Nephron (organoid): ENCODE data around the gene SMAD2.
A peak's percentile ranks its signal among the peaks of the same experiment; 100 is the strongest.

Source experiments
- H3K27ac Mint-ChIP-seq, 3 experiments: 2 replicates each; pipeline ENCODE4 v1.8.0; 2020; ENCODE audit warnings: mixed read lengths in 3 of 3, mild to moderate bottlenecking in 2 of 3, moderate library complexity in 1 of 3
- H3K27me3 Mint-ChIP-seq: 2 replicates; pipeline ENCODE4 v1.8.0; 2021; ENCODE audit warnings: low read depth, mild to moderate bottlenecking, moderate library complexity, mixed read lengths
- H3K36me3 Mint-ChIP-seq: 2 replicates; pipeline ENCODE4 v1.8.0; 2020; ENCODE audit warnings: low read depth, mixed read lengths
- H3K4me1 Mint-ChIP-seq: 2 replicates; pipeline ENCODE4 v1.8.0; 2020; ENCODE audit warnings: mixed read lengths
- H3K4me3 Mint-ChIP-seq, 3 experiments: 2 replicates each; pipeline ENCODE4 v1.8.0; 2020; ENCODE audit warnings: mild to moderate bottlenecking in 3 of 3, mixed read lengths in 3 of 3, moderate library complexity in 2 of 3
- H3K9me3 Mint-ChIP-seq: 2 replicates; pipeline ENCODE4 v1.8.0; 2020; ENCODE audit warnings: mixed read lengths
- CTCF ChIP-seq, 3 experiments: fragments of 200-600 bp; sonication (generic); IDR thresholded peaks; one replicate each; pipeline ENCODE4 v1.5.0; 2021; ENCODE audit warnings: antibody characterized with exemption in 3 of 3; ENCODE audit not compliant: unreplicated experiment in 3 of 3

SMAD2 gene

DNA sequence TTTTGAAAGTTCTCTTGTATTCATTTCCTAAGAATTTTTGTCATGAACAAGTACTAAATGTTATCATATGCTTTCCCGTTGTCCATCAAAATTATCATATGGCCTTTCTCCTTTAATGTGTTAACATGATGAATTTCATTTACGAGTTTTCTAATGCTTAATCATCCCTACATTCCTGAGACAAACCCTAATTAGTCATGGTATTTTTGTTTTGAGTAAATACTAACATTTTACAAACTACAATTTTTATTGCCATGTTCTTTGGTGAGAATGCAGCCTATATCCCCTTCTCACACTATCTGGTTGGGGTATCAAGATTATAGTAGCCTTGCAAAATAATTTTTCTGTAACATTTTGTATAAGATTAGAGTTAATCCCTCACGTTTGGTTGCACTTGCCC lies 14.5 kb downstream of the SMAD2 start:
- no peak for TF ChIP-seq CTCF (IDR thresholded peaks at IDR 0.05; ENCODE audit: unreplicated experiment in 3 of 3)
- no peak overlapping the region for H3K4me3 Mint-ChIP-seq
- peaks cover 2% of the 10 kb centered on the region for H3K9me3 Mint-ChIP-seq
- no peaks in the 10 kb centered on the region for H3K27me3 Mint-ChIP-seq
- peaks cover 25% of the 10 kb centered on the region for H3K36me3 Mint-ChIP-seq
- H3K27ac Mint-ChIP-seq, result no peak overlapping the region
- H3K4me1 Mint-ChIP-seq, result peaks cover 44% of the 10 kb centered on the region

DNA sequence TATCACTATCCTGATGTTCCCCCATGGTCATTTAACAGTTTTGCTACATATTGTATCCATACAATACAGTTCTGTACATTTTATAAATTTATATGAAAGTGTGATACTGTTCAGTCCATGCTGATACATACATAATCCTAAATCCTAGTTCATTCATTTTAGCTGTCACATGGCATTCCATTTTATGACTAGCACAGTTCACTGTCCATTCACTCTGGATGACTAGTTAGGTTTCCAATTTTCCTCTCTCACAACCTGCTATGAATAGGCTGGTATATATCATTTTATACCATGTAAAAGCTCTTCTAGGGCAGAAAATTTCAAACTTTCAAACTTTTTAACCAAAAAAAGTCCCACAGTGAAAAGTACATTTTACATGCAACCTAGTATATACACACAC lies 15.2 kb downstream of the SMAD2 start:
- H3K4me1 Mint-ChIP-seq, result peaks cover 44% of the 10 kb centered on the region
- no peak for TF ChIP-seq CTCF (IDR thresholded peaks at IDR 0.05; ENCODE audit: unreplicated experiment in 3 of 3)
- no peak overlapping the region for H3K4me3 Mint-ChIP-seq
- peaks cover 32% of the 10 kb centered on the region for H3K36me3 Mint-ChIP-seq
- H3K27me3 Mint-ChIP-seq, result no peaks in the 10 kb centered on the region
- H3K9me3 Mint-ChIP-seq, result peaks cover 2% of the 10 kb centered on the region
- H3K27ac Mint-ChIP-seq, result no peak overlapping the region

DNA sequence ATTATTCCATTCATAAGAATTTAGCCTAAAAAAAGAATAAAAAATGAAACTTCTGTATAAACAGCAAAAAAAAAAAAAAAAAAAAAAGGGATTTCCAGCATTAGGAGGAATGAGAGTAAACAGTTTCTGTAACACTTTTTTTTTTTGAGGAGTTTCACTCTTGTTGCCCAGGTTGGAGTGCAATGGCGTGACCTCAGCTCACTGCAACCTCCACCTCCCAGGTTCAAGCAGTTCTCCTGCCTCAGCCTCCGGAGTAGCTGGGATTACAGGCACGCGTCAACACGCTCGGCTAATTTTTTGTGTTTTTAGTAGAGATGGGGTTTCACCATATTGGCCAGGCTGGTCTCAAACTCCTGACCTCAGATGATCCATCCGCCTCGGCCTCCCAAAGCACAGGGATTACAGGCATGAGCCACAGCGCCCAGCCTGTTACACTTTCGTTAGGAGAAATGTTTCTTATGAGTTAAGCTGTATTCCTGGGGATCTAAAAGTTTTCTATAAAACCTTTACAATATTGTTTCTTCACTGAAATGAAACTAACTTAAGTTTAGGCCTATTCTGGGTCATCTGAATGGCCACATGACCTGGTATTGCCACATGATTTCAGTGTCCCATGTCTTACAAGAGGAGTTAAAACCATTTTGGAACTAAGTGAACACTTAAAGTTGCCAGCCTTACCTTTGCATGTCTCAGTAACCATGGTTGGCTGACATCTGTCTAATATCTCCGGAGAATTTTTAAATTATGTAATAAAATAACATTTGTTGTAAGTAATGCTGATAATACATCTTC lies 17.5 kb downstream of the SMAD2 start:
- Mint-ChIP-seq H3K4me1 (peaks cover 30% of the 10 kb centered on the region), H3K4me3 (no peak overlapping the region), H3K9me3 (peaks cover 2% of the 10 kb centered on the region), H3K36me3 (peaks cover 39% of the 10 kb centered on the region), H3K27ac (peak overlapping the region in 1 of 3 experiments; percentile 63), H3K27me3 (no peaks in the 10 kb centered on the region)
- no peak for TF ChIP-seq CTCF (IDR thresholded peaks at IDR 0.05; ENCODE audit: unreplicated experiment in 3 of 3)

GRCh38 chr18:47912343-47912742 lies 18.1 kb downstream of the SMAD2 start:
- Mint-ChIP-seq H3K36me3 (peaks cover 46% of the 10 kb centered on the region), H3K9me3 (peaks cover 4% of the 10 kb centered on the region), H3K27me3 (no peaks in the 10 kb centered on the region), H3K4me3 (no peak overlapping the region), H3K27ac (peak overlapping the region in 2 of 3 experiments; percentile 7 to 13), H3K4me1 (peaks cover 26% of the 10 kb centered on the region)
- TF ChIP-seq CTCF (IDR thresholded peaks at IDR 0.05; ENCODE audit: unreplicated experiment in 3 of 3), result no peak

DNA sequence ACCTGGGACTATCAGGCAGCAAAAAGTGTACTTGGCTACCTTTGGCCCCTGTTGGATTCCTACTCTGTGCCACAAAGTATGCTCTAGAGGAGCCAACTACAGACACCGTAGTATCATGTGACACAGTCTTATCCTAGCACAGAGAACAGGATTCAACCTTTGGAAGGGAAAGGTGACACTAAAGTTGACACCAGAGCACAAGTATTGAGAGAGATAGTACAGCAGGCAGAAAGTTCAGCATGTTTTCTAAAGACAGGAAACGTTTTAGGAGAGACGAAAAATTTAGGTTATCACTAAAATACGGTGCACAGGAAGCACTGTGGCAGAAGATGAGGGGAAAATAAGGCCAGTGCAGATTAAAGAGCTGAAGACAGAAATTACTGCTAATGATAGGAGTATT lies 18.6 kb downstream of the SMAD2 start:
- peak overlapping the region in 2 of 3 experiments; percentile 7 to 13 for H3K27ac Mint-ChIP-seq
- H3K27me3 Mint-ChIP-seq, result no peaks in the 10 kb centered on the region
- TF ChIP-seq CTCF (IDR thresholded peaks at IDR 0.05; ENCODE audit: unreplicated experiment in 3 of 3), result no peak
- H3K9me3 Mint-ChIP-seq, result peaks cover 8% of the 10 kb centered on the region
- H3K36me3 Mint-ChIP-seq, result peaks cover 50% of the 10 kb centered on the region
- H3K4me1 Mint-ChIP-seq, result peaks cover 22% of the 10 kb centered on the region
- no peak overlapping the region for H3K4me3 Mint-ChIP-seq

DNA sequence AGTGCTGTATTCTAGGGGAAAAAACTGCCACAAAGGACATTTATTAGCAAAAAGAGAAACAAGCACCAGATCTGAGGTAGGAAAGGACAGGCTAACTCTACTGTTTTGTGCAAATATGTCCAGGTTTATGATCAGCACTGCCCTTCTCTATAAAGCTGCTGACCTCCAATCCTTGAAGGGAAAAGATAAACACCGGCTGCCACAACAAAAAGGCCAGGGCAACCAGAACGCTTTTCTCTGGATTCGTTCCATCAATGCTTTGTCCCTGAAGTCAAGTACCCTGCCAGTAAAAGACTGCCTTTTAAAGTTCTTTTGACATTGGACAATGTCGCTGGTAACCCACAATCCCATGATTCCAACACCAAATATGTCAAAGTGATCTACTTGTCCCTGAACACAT lies 21.0 kb downstream of the SMAD2 start:
- Mint-ChIP-seq H3K27ac (peak overlapping the region in 1 of 3 experiments; percentile 39), H3K4me1 (peaks cover 14% of the 10 kb centered on the region), H3K27me3 (no peaks in the 10 kb centered on the region), H3K9me3 (peaks cover 26% of the 10 kb centered on the region), H3K36me3 (peaks cover 74% of the 10 kb centered on the region), H3K4me3 (no peak overlapping the region)
- TF ChIP-seq CTCF (IDR thresholded peaks at IDR 0.05; ENCODE audit: unreplicated experiment in 3 of 3), result no peak
